OCI-M2 (cell line): ENCODE measurements around the gene CNPY4.
"Not testable (repeated sequence)": the region's sequence is repeated elsewhere in the genome, so short reads cannot be mapped to it uniquely, and the experiment has no call there.

Experiments
- DNase-seq: peaks from one replicate; lab custom pipeline; 2025; ENCODE audit not compliant: unreplicated experiment; lab: John Stamatoyannopoulos, UW

CNPY4 gene

DNA sequence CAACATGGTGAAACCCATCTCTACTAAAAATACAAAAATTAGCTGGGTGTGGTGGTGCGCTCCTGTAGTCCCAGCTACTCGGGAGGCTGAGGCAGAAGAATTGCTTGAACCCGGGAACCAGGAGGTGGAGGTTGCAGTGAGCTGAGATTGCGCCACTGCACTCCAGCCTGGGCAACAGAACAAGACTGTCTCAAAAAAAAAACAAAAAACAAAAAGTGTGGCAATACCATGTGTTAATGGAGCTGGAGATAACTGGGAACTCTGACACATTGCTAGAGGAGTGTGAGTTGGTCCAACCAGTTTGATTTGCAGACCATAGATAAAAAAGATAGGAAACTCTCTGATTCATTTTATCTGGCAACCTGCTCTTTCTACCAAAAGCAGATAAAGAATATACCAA, 26.9 kb downstream of the CNPY4 start:
- DNase-seq, result not testable (repeated sequence)

DNA sequence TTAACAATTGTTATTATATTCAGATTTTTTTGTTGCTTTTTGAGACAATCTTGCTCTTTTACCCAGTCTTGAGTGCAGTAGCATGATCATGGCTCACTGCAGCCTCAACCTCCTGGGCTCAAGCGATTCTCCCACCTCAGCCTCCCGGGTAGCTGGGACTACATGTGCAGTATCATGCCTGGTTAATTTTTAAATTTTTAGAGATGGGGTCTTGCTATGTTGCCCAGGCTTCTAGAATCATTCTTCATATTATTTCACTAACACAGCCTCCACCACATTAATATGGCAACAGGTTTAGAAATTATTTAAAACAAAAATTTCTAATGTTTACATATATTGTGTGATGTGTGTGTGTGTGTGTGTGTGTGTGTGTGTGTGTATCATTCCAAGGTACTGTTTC, 27.8 kb downstream of the CNPY4 start:
- DNase-seq, result no peak

DNA sequence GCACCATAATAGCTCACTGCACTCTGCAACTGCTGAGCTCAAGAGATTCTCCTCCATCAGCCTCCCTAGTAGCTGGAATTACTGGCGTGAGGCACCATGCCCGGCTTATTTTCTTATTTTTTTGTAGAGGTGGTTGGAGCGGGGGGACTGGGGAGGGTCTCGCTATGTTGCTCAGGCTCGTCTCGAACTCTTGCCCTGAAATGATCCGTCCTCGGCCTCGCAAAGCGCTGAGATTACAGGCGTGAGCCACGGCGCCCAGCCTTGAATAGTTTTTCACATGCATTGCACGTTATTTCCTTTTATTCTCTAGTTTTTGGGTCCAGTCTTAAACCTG, 28.8 kb downstream of the CNPY4 start:
- no peak for DNase-seq

DNA sequence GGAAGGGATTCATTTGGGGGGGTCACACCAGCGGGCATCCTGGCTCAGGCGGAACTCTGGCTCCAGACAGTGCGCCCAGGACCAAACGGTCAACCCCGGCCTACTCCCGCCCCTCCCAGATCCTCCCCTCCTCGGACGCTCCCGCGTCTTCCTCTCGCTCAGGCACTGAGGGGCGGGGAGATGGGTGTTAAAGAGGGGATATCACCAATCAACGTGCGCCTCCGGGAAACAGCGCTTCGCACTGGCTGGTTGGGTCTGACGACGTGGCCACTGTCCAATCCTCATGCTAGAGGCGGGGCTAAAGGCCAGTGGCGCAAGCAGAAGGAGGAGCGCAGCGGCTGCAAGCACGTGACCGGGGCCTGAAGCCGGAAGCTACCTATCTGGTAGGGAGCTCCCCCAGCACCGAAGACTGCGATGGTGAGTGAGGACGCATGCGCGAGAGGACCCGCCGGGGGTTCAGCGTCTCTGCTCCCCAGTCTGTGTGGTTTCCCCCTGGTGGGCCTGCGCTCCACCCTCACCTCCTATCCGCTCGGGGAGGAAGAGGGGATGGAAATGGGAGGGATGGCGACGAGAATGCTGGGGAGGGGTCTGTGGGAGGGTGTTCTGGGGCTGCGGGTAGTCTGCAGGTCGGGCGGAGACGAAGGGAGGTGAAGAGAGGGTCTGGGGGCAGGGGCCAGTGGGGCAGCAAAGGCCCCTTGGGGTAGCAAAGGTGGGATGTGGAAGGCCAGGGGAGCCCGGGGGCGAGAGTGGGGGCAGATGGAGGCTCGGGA, 29.3 kb downstream of the CNPY4 start, which contains the start of gene LAMTOR4:
TSS of gene LAMTOR4 (plus strand) at position 360 of the 770 bp plus-strand sequence. CDS start at position 415, 55 bp downstream.
- DNase-seq, result peak; percentile 85

DNA sequence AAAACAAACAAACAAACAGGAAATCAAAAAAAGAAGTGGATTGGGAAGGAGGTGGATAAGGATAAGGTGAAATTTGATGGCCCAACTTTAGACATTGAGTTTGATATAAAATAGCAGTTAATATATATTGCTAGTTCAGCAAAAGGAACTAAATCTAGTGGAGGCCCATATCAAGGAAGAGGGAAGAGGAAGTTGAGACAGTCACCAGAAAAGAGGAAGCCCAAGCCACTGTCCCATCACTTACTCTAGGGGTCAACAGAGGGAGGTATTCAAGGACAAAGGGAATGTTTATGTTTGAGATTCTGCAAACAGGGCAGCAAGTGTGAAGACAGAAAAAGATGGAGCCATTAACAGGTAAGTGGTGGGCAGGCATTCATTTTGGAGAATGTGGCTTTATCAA, 33.0 kb downstream of the CNPY4 start:
- DNase-seq, result no peak

DNA sequence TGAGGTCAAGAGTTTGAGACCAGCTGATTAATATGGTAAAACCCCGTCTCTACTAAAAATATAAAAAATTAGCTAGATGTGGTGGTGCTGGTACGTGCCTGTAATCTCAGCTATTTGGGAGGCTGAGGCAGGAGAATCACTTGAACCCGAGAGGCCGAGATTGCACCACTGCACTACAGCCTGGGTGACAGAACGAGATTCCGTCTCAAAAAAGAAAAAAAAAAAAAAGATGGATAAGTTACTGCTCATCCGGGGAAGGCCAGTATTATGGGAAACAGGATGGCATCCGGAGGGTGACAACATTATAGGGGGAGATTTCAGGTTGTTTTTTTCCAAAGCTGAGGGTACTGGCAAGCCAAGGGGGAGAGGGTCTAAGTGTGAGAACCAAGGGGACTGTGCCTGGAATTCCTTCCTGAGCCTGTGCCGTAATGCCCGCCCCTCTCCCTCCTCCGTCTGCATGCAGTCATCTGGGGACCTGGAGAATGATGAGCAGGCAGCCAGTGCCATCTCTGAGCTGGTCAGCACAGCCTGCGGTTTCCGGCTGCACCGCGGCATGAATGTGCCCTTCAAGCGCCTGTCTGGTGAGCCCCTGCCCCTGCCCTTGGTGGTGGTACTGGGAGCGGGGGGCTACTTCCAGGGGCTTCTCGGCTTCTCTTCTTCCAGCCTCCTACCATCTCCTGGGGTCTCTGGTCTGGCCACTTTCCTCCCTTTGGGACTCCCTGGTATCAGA, 33.7 kb downstream of the CNPY4 start:
- DNase-seq, result no peak

DNA sequence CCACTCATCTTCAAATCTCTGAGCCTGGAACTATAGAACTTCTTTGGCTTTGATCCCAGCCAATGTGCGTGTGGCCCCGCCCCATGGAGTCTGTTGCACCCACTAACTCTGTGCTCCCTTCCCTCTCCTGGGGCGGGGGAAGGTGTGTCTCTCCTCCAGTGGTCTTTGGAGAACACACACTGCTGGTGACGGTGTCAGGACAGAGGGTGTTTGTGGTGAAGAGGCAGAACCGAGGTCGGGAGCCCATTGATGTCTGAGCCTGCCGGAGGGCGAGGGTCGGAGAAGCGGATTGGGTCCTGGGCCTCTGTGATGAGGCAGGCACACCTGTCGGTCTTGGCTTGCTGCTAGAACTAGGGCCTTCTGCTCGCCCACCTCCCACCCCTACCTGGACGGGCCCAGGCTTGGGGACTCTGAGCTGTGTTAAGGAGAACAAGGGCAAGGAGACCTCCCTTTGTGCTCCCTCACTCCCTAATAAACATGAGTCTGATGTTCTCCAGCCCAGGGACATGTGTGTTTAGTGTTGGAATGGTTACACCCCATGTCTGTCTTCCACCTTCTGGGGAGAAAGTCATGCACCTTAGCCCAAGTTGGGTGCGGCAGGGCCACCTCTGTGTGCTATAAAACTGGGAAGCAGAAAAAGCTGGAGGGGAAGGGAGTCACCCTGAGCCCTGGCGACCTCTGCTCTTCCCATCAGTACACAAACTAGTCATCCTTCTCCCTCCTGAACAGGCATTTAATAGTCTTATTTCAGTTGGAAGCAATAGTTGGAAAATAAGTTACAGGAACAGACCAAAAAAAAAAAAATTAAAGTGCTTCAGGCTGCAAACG, 34.5 kb downstream of the CNPY4 start:
- DNase-seq, result no peak

DNA sequence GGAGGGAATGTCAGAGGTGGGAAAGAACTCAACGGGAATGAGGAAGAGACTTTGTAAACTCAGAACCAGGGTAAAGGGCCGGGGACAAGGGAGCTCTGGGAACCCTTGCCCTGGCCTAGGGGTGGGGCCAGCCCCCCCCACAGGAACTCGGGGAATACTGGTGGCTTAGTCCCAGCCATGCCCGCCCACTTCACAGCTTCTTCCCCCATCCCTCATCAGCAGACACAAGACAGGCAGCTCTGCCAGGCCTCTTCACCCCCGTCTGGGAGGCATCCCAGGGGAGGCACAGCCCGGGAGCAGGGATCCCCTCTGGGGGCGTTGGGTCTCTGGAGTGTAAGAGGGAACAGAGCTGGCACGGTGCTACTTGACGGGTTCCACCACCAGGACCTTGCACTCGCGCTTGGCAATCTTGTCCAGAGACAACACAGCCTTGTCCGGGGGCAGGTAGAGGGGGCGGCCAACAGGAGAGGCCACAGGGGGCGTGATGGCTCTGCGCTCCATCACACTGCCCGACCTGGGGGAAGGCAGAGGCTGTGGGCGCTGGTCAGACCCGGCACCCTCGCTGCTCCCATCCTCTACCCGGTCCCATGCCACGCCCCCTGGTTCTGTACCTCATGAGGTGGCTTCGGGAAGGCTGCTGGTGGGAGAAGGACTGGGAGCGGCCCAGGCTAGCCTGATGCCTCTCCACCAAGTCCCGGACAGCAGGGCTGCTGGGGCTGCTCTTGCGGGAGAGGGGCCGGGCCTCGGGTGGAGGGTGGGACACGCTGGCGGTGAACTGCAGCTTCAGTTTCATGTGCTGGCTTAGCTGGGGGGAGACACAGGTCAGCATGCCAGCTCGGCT, 35.4 kb downstream of the CNPY4 start:
- no peak for DNase-seq

DNA sequence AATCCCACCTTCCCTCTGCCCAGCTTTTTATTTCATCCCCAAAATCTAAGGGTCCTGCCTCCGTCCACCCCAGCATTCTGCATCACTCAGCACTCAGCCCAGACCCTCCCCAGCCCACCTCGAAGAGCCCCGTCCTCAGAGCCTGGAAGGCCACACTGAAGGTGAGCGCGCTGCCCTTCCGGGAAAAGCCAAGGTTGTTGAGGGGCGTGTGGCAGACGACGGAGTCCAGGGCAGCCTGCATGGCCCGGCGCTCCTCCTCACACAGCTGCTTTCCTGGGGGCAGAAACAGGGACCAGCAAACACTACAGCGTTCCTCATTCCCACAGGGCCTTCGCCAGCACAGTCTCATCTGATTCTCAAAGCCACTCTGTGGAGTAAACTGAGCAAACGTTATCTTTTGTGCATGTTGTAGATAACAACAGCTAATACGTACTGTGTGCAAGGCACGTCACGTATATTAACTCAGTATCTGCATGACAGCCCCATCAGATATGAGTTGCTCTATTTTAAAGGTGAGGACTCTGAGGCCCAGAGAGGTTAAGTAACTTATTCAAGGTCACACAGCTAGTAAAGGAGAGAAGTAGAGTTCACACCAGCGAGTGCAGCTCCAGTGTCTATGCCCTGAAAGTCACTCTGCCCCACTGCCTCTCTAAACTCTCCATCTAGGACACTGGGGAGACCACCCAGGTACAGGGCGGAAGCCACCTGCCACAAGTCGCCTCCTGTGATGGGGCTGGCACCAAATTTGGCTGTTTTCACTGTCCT, 36.3 kb downstream of the CNPY4 start:
- no peak for DNase-seq

DNA sequence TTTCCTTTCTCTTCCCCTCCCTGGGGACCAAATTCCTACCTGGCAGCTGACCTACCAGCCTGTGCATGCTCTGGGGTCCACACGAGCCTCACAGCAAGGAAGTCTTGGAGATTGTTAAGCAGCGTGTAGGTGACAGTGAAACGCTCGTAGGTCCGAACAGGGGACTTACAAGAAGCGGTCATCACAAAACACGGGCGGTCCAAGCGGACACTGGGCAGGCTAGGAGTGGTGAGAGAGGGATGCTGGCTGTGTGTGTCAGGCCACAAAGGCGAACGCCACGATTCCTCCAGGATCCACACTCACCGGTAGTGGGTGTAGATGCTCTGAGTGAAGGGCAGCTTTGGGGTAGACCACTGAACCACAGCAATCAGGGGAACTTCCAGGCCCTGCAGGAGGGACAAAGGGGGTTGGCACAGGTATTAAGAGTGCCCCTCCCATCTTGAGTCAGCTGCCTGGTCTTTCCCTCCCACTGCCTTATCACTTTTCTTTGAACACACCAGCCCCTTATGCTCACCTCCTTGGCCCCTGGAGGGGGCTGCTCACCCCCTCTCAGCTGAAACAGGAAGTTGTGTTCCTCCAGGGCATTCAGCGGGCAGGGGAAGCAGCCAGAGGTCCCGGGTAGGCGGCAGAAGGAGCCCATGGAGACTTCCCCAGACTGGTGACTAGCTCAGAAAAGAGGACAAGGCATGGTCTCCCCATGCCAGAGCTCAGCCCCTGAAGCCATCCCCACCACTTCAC, 37.1 kb downstream of the CNPY4 start:
- DNase-seq, result no peak

DNA sequence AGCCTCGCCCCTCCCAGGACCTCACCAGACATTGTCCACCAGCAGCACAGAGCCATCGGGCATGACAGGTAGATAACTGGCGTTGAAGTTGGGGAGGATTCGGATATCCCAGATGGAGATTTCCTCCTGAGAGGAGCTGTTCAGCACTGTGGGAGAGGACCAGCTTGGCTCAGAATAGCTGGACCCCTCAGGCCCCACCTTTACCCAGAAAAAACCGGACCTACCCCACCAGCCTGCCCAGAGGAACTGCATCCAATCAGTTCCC, 37.6 kb downstream of the CNPY4 start:
- no peak for DNase-seq

DNA sequence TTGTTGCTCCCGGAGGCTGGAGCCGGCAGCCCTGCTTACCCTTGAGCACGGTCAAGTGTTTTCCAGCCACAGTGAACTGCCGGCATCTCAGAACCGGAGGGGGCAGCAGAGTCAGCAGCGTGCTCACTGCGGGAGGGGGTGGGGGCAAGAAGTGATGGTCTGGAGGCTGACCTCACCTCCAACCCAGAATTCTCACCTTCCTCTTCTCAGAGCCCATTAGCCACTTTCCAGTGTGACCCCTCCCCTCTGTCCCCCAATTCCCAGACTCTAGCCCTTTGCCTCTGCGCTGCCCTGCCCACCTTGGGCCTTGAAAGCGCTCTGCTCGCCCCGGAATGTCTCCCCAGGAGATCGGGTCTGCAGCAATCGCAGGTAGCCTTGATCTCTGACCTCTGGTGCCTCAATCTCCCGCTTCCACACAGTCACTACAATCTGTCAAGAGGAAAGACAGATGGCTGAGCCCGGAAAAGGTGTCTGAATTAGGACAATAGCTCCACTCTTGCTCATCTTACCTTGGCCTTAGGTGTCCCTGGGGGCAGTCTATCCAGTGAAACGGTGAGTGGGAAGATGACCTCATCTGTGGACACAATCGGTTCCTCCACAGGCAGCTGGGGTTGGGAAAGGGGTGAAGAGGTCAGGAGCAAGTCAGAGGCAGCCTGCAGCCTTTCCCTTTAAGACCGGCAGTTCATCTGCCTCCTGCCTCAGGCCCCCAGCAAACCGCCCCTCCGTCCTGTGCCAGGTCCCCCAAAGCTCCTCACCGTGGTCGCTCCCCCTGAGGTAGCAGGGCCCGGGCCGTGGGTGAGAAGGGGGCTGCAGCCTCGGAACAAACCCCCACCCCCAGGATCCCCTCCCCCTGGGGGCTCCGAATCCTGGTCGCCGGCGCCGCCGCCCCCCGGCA, 38.1 kb downstream of the CNPY4 start:
- DNase-seq, result no peak

DNA sequence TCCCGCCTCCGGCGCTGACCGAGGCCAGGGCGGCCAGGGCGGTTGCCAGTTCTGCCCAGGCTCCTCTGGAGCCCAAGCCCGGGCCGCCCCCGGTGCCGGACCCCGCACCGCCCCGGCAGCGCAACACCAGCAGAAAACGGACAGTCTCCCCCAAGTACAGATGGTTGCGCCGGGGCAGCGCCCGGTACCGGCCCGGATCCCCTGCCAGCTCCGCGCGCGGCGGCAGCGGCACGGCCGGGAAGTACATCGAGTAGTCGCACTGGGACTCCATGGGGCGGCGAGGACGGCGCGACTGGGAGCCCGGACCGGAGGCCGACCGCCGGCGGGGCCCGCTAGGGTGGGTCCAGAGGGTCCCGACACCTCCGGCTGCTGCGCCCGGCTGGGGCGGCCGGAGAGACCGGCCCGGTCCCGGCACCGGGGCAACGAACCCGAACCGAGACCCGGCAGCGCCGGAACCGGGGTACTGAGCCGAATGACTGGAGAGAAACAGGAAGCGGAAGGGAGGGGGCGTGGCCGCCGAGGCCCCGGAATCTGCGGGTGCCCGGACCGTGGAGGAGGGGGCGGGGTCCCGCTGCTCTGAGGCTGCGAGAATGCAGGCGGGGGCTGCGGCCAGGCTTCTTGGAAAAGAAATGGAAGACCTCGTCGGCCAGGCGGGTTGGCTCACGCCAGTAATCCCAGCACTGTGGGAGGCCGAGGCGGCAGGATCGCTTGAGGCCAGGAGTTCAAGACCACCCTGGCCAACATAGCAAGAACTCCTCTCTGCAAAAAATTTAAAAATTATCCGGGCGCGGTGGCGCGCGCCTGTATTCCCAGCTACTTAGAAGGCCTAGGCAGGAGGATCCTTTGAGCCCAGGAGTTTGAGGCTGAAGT, 39.0 kb downstream of the CNPY4 start, which contains the start of gene TRAPPC14:
TSS of gene TRAPPC14 (minus strand) at position 495 of the 870 bp plus-strand sequence. CDS start at position 271, 224 bp downstream.
- DNase-seq, result peak; percentile 16

DNA sequence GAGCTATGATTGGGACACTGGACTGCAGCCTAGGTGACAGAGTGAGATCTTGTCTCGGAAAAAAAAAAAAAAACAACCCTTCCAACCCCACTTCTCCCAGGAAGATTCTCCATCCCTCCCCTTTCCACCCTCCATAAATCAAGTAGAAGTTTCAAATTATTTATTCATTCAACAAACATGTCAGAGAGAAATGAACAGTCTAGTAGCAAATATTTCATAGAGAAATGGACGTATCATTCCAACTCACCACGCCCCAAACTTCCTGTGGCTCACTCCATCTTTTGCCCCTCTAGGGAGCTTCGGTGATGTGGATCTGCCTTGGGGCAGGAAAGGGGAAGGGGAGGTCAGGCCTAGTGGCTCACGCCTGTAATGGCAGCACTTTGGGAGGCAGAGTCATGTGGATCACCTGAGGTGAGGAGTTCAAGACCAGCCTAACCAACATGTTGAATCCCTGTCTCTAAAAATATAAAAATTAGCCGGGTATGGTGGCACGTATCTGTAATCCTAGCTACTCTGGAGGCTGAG, 39.7 kb downstream of the CNPY4 start:
- no peak for DNase-seq

DNA sequence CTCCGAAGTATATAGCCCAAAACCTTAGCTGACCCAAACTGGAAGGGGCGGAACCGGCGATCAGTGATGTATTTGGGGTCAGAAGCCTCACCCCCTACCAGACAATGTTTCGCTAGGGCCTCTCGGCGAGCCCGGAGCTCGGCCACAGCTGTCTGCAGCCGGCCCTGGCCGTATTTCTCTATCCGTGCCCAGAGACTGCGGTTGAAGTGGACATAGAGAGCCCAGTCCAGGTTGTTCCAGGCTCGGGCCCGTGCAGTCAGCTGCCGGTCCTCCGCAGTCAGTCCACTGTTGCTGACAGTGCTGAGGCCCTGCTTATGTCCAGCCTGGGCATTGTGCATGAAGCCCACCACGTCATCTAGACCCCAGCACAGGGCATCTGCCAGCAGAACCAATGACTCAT, 40.6 kb downstream of the CNPY4 start:
- DNase-seq, result no peak

DNA sequence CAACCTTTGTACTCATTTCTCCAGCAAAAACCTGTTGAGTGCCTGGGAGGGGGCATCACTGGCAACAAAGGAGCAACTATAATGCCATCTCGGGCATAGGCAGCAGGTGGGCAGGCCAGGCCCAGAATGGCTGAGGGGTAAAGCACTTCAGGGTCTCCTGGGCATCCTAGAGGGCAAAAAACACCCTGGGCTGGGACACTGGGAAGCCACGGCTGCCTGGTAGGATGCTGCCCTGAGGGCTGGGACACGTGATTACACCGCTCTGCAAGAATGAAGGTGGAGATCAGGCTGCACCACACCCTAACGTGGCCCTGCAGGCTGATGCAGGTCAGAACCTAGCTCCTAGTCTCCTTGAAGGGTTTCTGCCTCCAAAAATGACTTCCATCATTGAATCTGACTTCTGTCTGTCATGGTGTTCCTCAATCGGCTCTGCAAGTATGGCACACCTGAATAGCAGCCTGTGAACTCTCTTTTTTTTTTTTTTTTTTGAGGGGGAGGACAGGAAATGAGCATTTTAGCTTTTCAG, 43.6 kb downstream of the CNPY4 start:
- no peak for DNase-seq

DNA sequence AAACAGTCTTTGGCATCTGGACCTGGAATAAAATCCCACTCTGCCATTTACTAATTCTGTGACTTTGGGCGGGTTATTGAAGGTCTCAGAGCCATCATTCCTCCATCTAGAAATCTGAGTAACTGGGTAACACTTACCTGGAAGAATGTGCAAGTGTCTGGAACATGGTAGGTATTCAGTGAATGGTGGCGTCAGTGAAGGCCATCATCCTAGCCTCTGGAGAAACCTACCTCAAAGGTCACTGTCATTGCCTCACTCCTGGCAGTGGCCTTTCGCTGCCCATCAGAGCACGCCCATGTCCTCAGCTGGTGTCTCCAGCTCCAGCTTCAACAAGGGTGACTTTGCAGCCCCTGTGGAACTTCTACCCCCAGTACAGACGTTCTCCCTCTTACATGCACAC, 44.4 kb downstream of the CNPY4 start:
- no peak for DNase-seq
